DOHH2 (cell line): ENCODE measurements around the gene UBAC2.

Experiments
- EZH2phosphoT487 ChIP-seq: fragments of 200-600 bp; sonication (generic); IDR thresholded peaks from 2 replicates; pipeline ENCODE4 v1.6.1; 2017; ENCODE audit warnings: borderline replicate concordance, mild to moderate bottlenecking, antibody characterized with exemption, low read length, moderate library complexity, mixed read lengths
- TF ChIP-seq, protein P1 (sequence below): fragments of 200-600 bp; sonication (generic); IDR thresholded peaks from one replicate; pipeline ENCODE4 v1.5.1; 2014; ENCODE audit warnings: antibody characterized with exemption, mild to moderate bottlenecking, low read depth, low read length; ENCODE audit not compliant: poor library complexity, severe bottlenecking

DNA sequence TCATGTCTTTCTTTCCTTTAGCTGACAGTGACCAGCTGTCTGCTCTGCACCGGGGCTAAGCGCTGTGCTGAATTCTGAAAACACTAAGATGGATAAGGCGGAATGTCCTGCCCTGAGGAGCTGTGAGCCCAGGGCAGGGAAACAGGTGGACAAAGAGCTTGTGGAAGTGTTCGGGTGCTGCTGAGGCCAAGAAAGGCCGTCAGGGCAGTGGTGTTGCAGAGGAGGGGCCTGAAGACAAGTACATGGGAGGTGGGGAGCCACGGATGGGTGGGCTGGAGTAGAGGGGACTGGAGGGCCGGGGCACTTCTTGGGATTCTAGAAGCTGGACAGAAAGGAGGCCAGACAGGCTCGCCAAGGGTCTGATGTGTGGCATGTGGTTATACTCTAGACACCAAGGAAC, 172.8 kb downstream of the UBAC2 start:
- TF ChIP-seq, protein P1, sequence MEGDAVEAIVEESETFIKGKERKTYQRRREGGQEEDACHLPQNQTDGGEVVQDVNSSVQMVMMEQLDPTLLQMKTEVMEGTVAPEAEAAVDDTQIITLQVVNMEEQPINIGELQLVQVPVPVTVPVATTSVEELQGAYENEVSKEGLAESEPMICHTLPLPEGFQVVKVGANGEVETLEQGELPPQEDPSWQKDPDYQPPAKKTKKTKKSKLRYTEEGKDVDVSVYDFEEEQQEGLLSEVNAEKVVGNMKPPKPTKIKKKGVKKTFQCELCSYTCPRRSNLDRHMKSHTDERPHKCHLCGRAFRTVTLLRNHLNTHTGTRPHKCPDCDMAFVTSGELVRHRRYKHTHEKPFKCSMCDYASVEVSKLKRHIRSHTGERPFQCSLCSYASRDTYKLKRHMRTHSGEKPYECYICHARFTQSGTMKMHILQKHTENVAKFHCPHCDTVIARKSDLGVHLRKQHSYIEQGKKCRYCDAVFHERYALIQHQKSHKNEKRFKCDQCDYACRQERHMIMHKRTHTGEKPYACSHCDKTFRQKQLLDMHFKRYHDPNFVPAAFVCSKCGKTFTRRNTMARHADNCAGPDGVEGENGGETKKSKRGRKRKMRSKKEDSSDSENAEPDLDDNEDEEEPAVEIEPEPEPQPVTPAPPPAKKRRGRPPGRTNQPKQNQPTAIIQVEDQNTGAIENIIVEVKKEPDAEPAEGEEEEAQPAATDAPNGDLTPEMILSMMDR, result no peak
- TF ChIP-seq EZH2phosphoT487, result no peak
